ENCODE data around the gene ROR1. TPM values are rescaled to one million over a fixed set of nuclear protein-coding genes. Genes with fewer than 3 reads are reported as not detected.

The ROR1 gene
- total RNA-seq, 1 experiment from 2014 or later: 2.7 TPM

DNA sequence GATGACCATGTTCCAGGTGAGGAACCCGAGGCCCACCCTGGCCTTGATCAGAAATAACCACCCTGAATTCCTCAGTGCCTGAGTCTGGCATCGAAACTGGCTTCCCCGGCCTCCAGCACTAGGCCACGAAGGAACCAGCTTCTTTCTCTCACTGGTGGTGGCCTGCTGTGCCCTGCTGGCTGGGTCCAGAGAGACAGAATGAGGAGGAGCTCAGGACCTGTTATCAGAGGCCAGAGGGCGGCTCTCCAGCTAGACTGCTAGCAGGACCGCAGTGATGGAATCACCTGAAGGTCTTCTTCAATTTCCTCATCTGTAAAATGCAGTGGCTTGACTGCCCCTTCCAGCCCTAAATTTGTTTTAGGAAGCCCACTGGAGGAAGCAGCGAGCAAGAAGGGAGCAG, 20.5 kb downstream of the ROR1 start:
- no peak overlapping the region for H3K27ac ChIP-seq (ENCODE audit: low read depth, low read length)
- no peak overlapping the region for H3K9ac ChIP-seq (ENCODE audit: low read length)
- no peaks in the 10 kb centered on the region for H3K36me3 ChIP-seq (ENCODE audit: control insufficient read depth in 1 of 2, insufficient read depth in 2 of 2, low read length in 2 of 2)
- ChIA-PET RAD21 (ENCODE audit: low non-redundant PET in 1 of 2, low total read pairs in 2 of 2, uncharacterized antibody in 2 of 2, unreplicated experiment in 2 of 2) (no interaction called here), CTCF (no interaction called here), POLR2A (no interaction called here)
- no peaks in the 10 kb centered on the region for H3K9me2 ChIP-seq (ENCODE audit: insufficient read depth)
- no peak overlapping the region for H2AFZ ChIP-seq (ENCODE audit: low read depth, low read length, poor library complexity, severe bottlenecking)
- H3K79me2 ChIP-seq (ENCODE audit: insufficient read depth, low read length): no peaks in the 10 kb centered on the region
- H3K27me3 ChIP-seq (ENCODE audit: insufficient read depth, low read length): no peaks in the 10 kb centered on the region
- BruUV-seq (replicated peaks): no TSS peak
- no peak overlapping the region; the same call in 1 of the 2 replicates for H3K4me2 ChIP-seq (ENCODE audit: low read length)
- intact Hi-C loops (cut with micrococcal nuclease): no loop called here
- no peak for DNase-seq (ENCODE audit: low read depth, low spot score)
- no peak overlapping the region for H3K4me3 ChIP-seq (replicated peaks in 1 of 2; ENCODE audit: low read depth in 1 of 2, low read length in 2 of 2)
- TF ChIP-seq ZFX (IDR thresholded peaks at IDR 0.05): no peak
- TF ChIP-seq, protein P1, sequence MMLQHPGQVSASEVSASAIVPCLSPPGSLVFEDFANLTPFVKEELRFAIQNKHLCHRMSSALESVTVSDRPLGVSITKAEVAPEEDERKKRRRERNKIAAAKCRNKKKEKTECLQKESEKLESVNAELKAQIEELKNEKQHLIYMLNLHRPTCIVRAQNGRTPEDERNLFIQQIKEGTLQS (IDR thresholded peaks at IDR 0.05): no peak
- TF ChIP-seq JUND (IDR thresholded peaks at IDR 0.05): no peak
- no peak for TF ChIP-seq CEBPB (IDR thresholded peaks at IDR 0.05; ENCODE audit: low read depth)
- TF ChIP-seq SP1 (IDR thresholded peaks at IDR 0.05; ENCODE audit: low read depth): no peak
- no peak for TF ChIP-seq REST (IDR thresholded peaks at IDR 0.05; ENCODE audit: low read depth)
- TF ChIP-seq POLR2AphosphoS5 (IDR thresholded peaks at IDR 0.05; ENCODE audit: low read depth, low read length): no peak
- no peak for TF ChIP-seq SRF (IDR thresholded peaks at IDR 0.05; ENCODE audit: low read depth)
- no peak for TF ChIP-seq ZNF274 (IDR thresholded peaks at IDR 0.05; ENCODE audit: low read depth, low read length)
- no peak for TF ChIP-seq TCF7L2 (IDR thresholded peaks at IDR 0.05; ENCODE audit: borderline replicate concordance, extremely low read depth, insufficient read depth, insufficient read length)
- TF ChIP-seq EZH2 (IDR thresholded peaks at IDR 0.05): no peak
- no peak for TF ChIP-seq CBX3 (IDR thresholded peaks at IDR 0.05; ENCODE audit: low read depth)
- TF ChIP-seq RAD21 (IDR thresholded peaks at IDR 0.05; ENCODE audit: low read depth): no peak
- TF ChIP-seq FOSL1 (IDR thresholded peaks at IDR 0.05; ENCODE audit: low read depth): no peak
- TF ChIP-seq EZH2phosphoT487 (IDR thresholded peaks at IDR 0.05; ENCODE audit: borderline replicate concordance): no peak
- no peaks in the 10 kb centered on the region for H3K9me3 ChIP-seq (ENCODE audit: control insufficient read depth in 1 of 2, insufficient read depth in 1 of 2, low read depth in 1 of 2, low read length in 2 of 2)
- peaks cover 9 to 10% of the 10 kb centered on the region in 2 experiments; a peak in 3 of 4 replicates for H3K4me1 ChIP-seq (ENCODE audit: control insufficient read depth in 1 of 2, insufficient read depth in 2 of 2, low read length in 2 of 2)
- no peaks in the 10 kb centered on the region for H4K20me1 ChIP-seq (ENCODE audit: insufficient read depth)
- no peak for ATAC-seq

Data from HCT116 (cell line).